HG03558 (cell line): ENCODE data around the gene DLGAP4.

Source experiments
- ATAC-seq: cut with Tn5 transposase; IDR thresholded peaks from one replicate; pipeline ENCODE4 v1.9.1; 2021; ENCODE audit warnings: moderate number of reproducible peaks; ENCODE audit not compliant: unreplicated experiment; ENCODE audit errors: extremely low read depth

Gene DLGAP4

DNA sequence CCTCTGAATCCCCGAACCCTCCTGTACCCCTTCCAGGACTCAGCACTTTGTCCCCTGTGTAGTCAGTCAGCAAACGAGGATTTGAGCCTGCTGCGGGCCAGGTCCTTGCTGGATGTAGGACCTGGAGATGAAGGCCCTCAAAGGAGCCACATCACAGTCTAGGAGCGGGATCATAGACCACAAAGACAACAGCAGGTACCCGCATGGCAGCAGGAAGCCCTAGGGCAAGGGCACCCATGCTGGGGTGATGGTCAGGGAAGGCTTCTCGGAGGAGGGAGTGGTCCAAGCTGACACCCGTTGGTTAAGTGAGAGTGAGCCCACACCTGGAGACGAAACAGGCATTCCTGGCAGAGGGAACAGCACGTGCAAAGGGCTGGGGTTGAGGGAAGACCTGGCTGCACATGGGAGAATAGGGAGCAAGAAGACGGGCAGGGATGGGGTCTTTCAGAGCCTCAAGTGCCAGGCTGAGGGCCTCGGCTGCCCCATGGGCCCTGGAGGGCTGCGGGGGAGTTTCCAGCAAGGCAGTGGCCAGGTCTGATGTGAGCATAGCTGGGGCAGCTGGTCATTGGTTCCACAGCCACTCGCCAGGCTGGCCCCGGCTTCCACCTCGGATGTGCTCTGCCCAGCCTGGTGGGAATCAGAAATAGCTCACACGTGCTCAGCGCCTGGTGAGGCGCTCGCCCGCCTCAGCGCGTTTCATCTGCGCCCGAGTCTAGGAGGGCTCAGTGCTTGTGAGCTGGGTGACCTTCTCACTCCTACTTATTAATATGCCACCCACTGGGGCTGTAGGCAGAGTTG lies 15.0 kb downstream of the DLGAP4 start:
- no peak for ATAC-seq

DNA sequence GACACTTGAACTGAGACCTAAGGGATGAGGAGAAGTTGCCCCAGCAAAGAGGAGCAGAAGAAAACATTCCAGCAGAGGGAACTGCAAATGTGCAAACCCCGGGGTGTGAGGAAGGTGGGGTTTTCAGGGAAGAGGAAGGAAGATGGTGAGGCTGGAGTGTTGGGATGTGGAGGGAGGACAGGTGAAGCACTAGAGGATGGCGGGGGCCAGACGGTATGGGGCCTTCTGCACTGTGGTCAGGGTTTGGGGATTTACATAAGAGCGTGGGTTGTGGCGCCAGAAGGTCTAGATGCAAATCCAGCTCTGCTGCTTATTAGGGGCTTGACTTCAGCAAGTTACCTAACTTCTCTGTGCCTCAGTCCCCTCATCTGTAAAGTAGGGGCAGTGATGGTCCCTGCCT lies 16.0 kb downstream of the DLGAP4 start:
- ATAC-seq, result no peak

DNA sequence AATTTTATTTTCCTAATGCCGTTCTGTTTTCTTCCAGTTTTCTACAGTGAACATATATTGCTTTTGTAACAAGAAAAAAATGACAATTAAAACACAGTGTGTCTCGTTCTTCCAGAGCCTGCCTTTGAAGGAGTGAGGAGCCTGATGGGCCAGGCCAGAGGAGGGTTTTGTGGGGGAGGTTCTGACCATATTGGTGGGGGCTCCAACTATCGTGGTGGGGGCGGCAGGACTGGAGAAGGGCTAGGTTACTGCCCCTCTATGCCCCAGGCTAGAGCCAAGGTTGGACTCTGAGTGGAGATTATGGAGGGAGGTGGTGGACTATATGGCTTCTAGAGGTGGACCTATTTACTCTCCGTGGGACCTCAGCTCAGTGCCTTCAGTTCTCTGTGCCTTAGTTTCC lies 24.0 kb downstream of the DLGAP4 start:
- ATAC-seq, result no peak

DNA sequence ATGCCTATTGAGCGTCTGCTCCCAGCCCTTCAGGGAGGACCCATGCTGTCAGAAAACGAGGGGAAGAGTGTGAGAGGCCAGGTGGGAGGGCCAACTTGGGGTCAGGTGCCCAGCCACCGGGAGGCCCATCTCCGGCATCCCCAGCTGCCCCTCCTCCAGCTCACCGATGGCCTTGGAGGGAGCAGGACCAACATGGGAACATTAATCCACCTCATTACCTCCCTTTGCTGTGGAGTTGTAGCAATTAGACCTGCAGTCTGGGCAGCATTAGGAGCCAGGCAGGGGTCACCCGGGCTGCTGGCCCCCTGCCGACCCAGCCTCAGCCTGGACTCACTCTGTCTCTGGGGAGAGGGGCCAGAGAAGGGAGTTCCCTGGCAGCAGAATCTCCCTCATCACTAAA lies 25.1 kb downstream of the DLGAP4 start:
- no peak for ATAC-seq

DNA sequence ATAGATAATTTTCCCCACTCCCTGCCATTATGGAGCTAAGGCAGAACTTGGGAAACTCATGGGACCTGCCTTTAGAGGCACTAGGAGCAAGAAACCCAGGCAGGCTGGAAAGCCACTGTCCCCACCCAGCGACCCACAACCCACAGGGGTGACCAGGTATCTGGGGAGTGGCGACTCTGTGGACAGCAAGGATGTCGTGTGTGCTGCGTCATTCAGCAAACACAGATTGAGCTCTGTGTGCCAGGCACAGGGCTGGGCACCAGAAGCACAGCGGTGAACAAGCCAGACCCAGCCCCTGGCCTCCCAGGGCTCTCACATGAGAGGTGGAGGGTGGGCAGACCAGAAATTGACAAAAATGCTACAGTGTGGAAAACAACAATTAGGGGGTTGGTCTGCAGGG lies 27.7 kb downstream of the DLGAP4 start:
- no peak for ATAC-seq

DNA sequence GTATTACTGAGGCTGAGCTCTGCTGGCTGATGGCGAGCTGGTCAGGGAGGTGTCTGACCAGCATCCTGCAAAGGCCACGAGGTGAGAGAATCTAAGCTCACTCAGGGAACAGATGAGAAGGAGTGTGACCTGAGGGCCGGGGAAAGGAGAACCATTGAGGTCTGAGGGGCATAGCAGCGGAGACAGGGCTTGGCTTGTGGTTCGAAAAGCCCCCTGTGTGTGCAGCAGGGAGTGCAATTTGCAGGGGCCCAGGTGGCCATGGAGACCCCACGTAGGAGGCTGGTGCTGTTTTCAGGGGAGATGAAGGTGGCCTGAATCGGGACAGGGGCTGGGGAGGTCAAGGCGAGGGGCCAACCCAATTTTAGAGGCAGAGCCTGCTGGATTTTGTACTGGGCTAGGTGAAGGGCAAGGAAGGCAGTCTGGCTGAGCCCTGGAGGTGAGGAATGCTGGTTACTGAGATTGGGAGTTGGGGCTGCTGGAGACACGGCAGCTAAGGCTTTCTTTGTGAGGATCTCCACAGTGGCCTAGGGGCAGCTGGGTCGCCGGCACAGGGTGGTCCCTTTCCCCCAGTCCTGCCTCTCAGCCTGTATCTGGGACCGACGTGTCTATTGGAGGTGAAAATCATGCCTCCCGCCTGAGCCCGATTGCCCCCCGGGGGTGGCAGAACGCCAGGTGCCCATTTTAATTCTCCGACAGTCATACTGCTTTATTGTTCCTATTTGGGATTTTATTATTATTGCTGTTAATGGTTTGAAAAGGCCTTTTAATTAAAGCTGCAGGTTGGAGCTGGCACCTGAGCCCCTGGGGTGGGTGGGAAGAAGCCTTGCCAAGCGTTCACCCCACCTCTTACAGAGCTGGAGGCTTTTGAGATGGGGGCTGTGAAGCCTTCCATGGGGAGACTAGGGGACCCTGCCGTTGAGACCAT lies 28.4 kb downstream of the DLGAP4 start:
- ATAC-seq, result no peak

DNA sequence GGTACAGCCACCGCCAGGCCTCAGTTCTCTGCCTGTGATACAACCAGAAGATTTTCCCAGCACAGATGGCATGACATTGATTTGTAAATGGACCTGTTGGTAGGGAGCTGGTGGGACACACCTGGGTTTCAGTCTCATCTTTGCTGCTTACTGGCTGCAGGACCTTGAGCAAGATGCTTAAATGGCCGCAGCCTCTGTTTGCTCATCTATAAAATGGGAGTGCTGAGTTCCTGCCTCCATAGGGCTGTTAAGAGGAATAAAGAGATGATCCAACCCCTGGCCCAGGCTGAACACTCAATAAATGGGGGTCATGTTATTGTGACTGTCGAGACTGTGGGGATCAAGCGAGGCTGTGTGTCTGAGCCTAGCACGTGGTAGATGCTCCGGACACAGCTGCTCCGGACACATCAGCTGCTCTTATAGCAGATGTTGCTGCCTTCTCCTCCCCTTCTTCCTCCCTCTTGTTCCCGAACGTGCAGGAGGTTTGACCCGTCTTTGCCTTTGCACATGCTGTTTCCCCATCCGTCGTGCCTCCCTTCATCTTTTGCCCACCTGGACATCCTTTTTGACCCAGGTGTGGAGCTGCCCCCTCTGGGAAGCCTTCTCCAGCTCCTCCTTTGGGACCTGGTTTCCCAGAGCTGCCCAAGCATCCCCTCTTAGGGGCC lies 29.2 kb downstream of the DLGAP4 start:
- ATAC-seq, result no peak

DNA sequence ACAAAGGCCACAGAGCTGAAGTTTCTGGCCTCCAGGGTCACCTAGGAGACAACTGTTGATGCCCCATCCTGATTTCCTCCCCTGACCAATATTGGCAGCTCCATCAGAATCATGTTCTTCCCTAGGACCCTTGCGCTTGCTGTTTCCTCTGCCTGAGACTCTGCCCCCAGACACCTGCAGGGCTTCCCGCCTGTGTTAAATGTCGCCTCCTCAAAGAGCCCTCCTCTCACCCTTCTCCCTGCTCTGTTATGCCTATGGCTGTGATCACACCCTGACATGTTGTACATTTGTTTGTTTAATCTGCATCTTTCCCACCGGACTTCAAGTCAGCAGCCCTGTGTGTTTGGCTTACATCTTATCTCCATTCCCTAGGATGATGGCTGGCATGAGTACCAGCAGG lies 30.1 kb downstream of the DLGAP4 start:
- no peak for ATAC-seq

DNA sequence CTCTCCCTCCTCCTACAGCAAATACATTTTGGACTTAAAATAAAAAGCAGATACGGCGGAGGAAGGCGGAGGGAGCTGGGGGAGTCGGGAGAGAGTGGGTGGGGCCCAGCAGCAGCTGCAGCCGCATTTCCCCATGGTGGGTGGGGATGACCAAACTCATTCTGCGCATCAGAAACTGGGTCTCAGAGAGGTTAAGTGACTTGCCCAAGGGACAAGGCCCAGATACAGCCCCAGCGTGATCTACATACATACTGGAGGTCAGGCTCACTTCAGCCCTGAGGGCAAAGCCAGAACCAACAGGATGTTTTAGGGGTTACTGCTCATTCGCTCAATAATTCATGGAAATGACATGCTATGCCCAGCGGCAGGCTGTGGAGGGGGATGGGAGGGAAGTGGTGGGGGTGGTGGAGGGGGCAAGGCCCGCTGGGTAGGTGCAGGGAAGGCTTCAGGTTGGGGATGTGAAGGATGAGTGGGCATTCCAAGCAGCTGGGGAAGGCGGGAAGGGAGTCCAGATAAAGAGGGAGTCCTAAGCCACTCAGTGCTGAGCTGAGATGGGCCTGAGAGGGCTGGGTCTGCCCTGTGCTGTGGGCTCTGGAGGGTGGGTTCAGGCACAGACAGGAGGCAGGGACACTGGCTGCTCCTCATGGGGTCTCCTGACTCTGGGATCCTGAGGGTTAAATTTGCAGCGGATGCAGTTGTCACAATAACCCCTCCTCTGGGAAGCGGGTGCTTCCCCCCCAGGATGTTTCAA lies 31.0 kb downstream of the DLGAP4 start:
- ATAC-seq, result no peak

DNA sequence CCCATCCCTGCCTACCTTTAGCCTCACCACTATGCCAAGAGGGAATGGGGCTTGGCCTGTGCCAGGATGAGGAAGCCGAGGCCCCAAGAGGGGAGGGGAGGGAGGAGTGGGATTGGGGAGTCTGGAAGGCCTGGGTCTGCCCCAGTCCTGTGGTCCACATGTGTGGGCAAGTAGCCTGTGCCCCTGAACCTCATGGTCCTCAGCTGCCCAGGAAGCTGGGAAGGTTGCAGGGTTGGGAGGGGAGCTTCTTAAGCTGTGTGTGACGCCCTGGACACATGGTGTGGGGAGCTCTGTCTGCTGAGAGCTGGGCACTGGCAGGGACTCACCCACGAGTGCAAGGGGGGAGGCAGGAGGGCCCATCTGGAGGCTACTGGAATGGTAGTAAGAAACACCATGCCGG lies 31.7 kb downstream of the DLGAP4 start:
- ATAC-seq, result no peak

DNA sequence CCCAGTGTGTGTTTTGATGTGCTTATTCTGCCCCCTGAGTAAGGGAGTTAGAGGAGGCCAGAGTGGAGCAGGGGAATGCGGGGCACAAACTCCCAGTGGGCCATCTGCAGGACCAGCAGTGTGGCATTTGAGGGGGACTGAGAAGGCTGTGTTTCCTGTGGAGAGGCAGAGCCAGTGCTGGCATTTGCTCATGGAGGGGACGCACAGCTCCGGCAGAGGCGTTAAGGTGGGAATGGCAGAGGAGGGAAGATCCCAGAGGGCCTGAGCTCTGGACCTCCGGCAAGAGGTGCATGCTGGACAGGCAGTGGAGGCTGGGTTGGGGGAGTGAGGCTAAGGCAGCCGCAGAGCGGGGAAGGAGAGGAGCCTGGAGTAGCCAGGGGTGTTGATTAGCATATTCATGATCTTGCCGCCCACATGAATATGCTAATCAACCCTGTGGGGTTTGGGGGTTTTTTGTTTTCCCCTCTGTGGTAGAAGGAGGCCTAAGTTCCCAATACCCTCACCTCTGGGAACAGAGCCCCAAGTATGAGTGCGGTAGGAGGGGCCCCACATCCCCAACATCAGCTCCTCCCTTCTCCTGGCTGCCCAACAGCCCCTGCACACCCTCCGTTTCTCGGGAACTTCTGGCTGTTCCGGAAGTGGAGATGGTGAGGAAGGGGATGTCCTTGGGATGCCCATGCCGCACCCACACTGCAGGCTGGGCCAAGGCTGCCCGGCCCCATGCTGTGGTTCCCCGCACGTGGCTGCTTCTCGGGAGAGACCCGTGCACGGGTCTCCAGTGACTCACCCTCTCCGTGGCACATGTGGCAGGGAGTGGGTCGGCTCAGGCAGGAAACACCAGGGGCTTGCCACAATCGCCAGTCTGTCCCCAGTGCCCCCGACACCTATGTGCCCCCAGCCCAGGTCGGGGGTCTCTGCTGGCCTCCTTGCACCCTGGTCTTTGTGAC lies 33.8 kb downstream of the DLGAP4 start:
- no peak for ATAC-seq

DNA sequence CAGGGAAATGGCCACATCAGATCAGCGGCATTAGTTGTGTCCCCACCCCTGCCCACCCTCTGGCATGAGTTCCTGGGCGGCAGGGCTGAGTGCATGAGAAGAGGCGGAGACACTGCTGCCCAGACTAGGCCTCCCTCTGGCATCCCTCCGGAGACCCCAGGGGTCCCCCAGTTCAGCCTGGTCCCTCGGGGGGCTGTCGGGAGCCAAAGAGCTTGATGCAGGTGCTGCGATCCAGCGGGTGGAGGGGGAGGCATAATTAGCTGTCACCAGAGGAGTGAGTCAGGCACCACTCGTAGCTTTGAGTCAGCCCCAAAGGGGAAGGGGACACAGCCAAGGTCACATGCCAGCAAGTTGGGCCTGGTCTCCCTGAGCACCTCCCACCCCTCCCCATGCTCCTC lies 34.5 kb downstream of the DLGAP4 start:
- ATAC-seq, result no peak

DNA sequence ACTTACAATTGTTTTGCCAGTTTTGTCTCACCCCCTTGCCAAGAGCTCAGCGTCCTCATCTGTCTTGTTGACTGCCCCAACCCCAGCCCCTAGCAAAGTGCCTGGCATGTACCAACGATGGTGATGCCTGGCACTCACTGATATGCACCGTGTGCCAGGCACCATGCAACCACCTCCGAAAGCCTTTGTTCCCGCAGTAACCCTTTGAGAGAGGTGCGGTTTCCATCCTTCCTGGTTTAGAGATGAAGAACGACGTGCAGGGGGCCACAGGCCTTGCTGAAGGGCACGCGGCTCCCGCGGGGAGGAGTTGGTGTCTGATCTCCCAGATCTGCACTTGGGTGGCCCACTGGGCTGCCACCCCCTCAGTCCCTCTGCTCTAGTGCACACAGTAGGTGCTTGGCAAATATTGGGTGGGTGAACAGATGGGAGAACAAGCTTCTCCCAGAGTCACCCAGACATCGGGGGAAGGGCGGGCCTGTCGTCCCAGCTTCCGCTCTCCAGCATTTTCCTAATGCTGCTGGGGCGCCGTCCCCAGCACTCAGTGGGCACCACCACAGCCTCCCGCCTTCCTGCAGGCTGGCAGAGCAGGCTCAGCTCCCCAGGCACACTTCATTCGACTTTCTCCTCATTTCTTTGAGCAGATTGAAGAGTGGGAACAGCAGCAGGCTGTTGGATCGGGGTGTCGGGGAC lies 35.3 kb downstream of the DLGAP4 start:
- ATAC-seq, result no peak

DNA sequence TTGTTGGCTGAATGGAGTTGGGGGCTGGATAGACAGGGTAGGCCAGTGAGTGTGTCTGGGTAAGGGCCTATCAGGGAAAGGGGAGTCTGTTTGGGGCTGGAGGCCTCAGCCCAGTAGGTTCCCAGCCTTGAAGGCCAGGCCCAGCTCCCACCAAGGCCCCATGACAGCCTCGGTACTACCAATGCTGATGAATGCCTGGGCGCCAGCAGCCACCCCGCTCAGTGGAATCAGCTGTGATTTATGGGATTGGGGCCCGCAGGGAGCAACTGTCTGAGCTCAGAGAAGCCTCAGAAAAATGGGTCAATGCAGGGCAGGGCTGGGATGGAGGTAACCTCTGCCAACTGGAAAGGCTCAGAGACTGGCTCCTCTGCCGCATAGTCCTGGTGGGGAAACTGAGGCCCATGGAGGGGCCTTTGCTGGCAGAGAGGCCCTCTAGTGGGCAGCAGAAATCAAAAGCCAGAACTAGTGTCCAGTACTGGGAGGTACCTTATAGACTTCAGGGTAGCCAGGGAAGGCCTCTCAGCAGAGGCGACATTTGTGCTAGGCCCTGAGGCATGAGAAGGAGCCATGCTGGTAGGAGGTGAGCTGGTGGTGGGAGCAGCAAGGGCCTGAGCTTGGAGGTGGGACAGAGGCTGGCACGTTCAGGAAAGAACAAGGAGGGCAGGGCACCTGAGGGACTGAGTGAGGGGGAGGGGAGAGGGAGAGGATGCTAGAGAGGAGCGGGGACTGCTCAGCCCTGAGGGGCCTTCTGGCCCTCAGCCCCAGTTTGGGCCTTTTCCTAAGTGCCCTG lies 36.4 kb downstream of the DLGAP4 start:
- no peak for ATAC-seq

DNA sequence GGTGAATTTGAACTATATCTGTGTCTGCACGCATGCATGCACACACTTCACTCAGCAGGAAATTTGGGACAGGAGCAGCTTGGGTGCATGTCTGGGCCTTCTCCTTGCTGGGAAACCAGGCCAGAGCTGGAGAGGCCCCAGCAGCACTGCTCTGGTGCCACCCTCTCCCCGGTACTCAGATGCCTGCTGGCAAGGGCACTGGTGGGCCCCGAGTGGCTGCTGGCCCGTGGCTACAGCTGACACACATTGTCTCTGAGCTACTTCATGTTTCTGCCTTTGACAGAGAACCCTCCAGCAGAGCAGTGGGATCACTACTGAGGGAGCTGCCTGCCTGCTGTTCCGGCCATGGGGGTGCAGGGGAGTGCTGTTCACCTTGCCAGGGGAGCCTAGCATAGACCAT lies 37.5 kb downstream of the DLGAP4 start:
- no peak for ATAC-seq

DNA sequence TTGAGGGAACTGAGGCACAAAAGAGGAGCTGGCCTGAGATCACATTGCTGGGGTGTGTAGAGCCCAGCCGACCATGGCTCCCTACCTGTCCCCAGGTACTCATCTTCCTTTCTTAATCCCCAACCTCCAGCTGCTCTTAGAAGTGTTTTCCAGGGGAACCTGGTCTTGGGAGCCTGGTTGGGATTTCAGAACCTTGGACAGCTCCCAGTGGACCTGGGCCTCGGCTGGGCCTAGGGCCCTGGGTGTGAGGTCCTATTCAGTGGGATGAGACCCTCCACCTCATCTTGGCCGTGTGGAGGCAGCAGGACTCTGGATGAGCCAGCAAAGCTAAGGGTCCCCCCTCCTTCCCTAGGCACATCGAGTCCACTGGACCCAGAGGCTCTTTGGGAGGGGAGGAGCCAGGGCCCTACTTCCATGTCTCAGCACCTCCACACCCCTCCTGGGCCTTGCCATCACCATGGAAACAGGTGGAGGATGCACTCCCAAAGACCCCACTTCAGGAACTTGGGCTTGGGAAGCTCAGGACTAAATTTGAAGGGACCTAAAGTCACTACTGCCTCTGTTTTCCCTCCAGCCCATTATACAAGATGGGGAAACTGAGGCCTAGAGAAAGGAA lies 38.5 kb downstream of the DLGAP4 start:
- no peak for ATAC-seq

DNA sequence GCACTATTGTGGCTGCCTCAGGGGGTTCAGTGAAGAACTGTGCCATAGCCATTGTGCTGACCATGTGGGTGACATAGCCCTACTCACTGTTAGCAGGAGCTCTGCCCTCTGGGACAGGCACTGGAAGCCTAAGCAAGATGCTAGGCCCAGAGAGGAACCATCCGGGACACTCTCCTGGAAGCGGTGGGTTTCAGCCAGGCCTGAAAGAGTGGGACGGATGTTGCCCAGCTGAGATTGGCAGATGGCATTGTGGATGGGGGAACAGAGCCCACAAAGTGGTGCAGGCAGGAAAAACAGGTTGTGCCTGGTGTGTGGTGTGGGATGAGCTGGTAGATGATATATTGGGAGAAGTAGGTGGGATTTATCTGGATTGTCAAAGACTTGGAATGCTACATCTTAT lies 40.1 kb downstream of the DLGAP4 start:
- ATAC-seq, result no peak
